GM18526 (cell line): ENCODE measurements around the gene CFDP1.

Experiments
- POLR2A ChIP-seq: IDR thresholded peaks from 3 replicates; pipeline ENCODE4 v1.6.1; 2011; ENCODE audit not compliant: insufficient read length; ENCODE audit errors: extremely low read depth

CFDP1 gene

GRCh38 chr16:75464122-75464918 lies 31.0 kb upstream of the CFDP1 start, which contains the start of gene TMEM170A:
Gene TMEM170A, minus strand, starts transcription at chr16:75464689. Its CDS starts 89 bp downstream, at chr16:75464600.
- TF ChIP-seq POLR2A = peak; percentile 97

GRCh38 chr16:75462806-75463205 lies 29.5 kb upstream of the CFDP1 start:
- TF ChIP-seq POLR2A = no peak

GRCh38 chr16:75461575-75461974 lies 28.3 kb upstream of the CFDP1 start:
- TF ChIP-seq POLR2A = no peak

GRCh38 chr16:75460446-75460845 lies 27.1 kb upstream of the CFDP1 start:
- TF ChIP-seq POLR2A = no peak

GRCh38 chr16:75459691-75460090 lies 26.4 kb upstream of the CFDP1 start:
- no peak for TF ChIP-seq POLR2A

GRCh38 chr16:75458439-75458838 lies 25.1 kb upstream of the CFDP1 start:
- no peak for TF ChIP-seq POLR2A

GRCh38 chr16:75458029-75458428 lies 24.7 kb upstream of the CFDP1 start:
- no peak for TF ChIP-seq POLR2A

GRCh38 chr16:75457485-75458021 lies 24.2 kb upstream of the CFDP1 start:
- TF ChIP-seq POLR2A = no peak

- no peak for TF ChIP-seq POLR2A
Observed at GRCh38 chr16:75456971-75457370, 23.7 kb upstream of the CFDP1 start.

- TF ChIP-seq POLR2A = no peak
Observed at GRCh38 chr16:75455677-75456076, 22.4 kb upstream of the CFDP1 start.

GRCh38 chr16:75452464-75453190 lies 19.3 kb upstream of the CFDP1 start:
- no peak for TF ChIP-seq POLR2A

GRCh38 chr16:75446416-75446815 lies 13.1 kb upstream of the CFDP1 start:
- TF ChIP-seq POLR2A = no peak

- TF ChIP-seq POLR2A = no peak
Observed at GRCh38 chr16:75445298-75445697, 12.0 kb upstream of the CFDP1 start.

- no peak for TF ChIP-seq POLR2A
Observed at GRCh38 chr16:75443298-75443697, 10.0 kb upstream of the CFDP1 start.

GRCh38 chr16:75433732-75434413 lies 570 bp upstream of the CFDP1 start:
- no peak for TF ChIP-seq POLR2A
